Hepatocyte (in vitro differentiated cells): ENCODE measurements around the gene NRSN1.

ENCODE experiments used
- CTCF ChIP-seq: fragments of 200-600 bp; sonication (generic); IDR thresholded peaks from 2 replicates; pipeline ENCODE4 v1.5.1; 2016; ENCODE audit warnings: antibody characterized with exemption, mild to moderate bottlenecking; ENCODE audit not compliant: poor library complexity
- EZH2phosphoT487 ChIP-seq: fragments of 200-600 bp; sonication (generic); IDR thresholded peaks from one replicate; pipeline ENCODE4 v1.6.1; 2018; ENCODE audit warnings: antibody characterized with exemption, mild to moderate bottlenecking, low read depth, moderate library complexity; ENCODE audit not compliant: unreplicated experiment, severe bottlenecking

- no peak for TF ChIP-seq CTCF
- no peak for TF ChIP-seq EZH2phosphoT487
Measured at GRCh38 chr6:24140591-24140990, 14.6 kb downstream of the NRSN1 start.
